ENCODE data around the gene HPX. TPM values are rescaled to one million over a fixed set of nuclear protein-coding genes. Genes with fewer than 3 reads are reported as not detected.

The HPX gene
- total RNA-seq, 6 experiments from 2014 or later: 0.29 to 0.76 (median 0.55) TPM

DNA sequence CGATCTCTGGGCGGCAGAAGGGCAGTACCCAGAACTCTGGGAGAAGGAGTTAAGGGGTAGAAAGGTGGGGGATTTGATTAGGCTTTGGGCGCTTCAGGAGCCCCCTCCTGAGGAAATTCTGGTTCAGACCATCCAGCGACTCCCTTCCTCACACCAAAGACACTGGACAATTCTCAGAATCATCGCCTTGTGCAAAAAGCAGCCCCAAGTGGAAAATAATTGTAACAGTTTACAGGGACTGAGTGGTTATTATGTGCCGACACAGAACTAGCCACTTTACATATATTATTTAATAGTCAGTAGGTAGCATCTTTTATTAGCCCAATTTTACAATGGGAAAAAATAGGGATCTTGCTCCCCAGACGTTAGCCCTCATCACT is 33.6 kb upstream of the HPX start:
- Mint-ChIP-seq H3K9me3 (no peaks in the 10 kb centered on the region), H3K27ac (peak overlapping the region; percentile 97), H3K36me3 (ENCODE audit: low read depth) (peaks cover 19% of the 10 kb centered on the region; the same call in 1 of the 2 replicates), H3K4me1 (ENCODE audit: low read depth) (peaks cover 48% of the 10 kb centered on the region), H3K4me3 (peak overlapping the region; percentile 91), H3K27me3 (ENCODE audit: insufficient read depth) (peaks cover 10% of the 10 kb centered on the region)
- peak; percentile 23 for DNase-seq
- peak; percentile 5; the same call in 1 of the 2 replicates for TF ChIP-seq CTCF (IDR thresholded peaks at IDR 0.05)

- Mint-ChIP-seq H3K27ac (peak within 1 kb of the TSS; percentile 97), H3K36me3 (ENCODE audit: low read depth) (peaks cover 12% of the 10 kb centered on the region; the same call in 1 of the 2 replicates), H3K4me1 (ENCODE audit: low read depth) (peaks cover 42% of the 10 kb centered on the region), H3K4me3 (peak within 1 kb of the TSS; percentile 96), H3K27me3 (ENCODE audit: insufficient read depth) (peaks cover 10% of the 10 kb centered on the region), H3K9me3 (no peaks in the 10 kb centered on the region)
- peak; percentile 53; the same call in 1 of the 2 replicates for TF ChIP-seq CTCF (IDR thresholded peaks at IDR 0.05)
- DNase-seq: peak; percentile 78
These were observed 32.9 kb upstream of the HPX start, which contains the start of gene TRIM3 for GRCh38 chr11:6473451-6474412. Gene TRIM3, minus strand, starts transcription at chr11:6473941. Its CDS starts 8,246 bp downstream, at chr11:6465695.

DNA sequence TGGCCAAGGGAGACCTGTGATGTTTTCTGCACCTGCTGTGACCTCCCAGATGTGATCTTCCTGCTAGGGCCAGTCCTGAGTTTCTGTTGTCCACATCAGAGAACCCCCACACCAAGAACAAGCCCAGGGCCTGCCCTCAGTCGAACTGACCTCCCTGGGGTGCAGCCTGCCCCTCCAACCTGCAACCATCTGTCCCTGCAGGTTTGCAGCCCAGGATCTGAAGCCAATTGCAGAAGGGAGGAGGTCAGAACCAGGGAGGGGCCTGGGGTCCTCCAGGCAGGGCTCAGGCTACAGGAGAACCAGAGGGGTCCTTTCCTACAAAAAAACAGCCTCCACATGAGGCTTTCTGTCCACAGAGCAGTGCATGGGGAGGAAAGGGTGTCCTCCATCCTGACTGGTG is 32.1 kb upstream of the HPX start:
- Mint-ChIP-seq H3K9me3 (no peaks in the 10 kb centered on the region), H3K27ac (peak overlapping the region; percentile 8; the same call in 1 of the 2 replicates), H3K36me3 (ENCODE audit: low read depth) (peaks cover 9% of the 10 kb centered on the region; the same call in 1 of the 2 replicates), H3K27me3 (ENCODE audit: insufficient read depth) (peaks cover 10% of the 10 kb centered on the region), H3K4me1 (ENCODE audit: low read depth) (peaks cover 42% of the 10 kb centered on the region), H3K4me3 (peak overlapping the region; percentile 96)
- TF ChIP-seq CTCF (IDR thresholded peaks at IDR 0.05): no peak
- DNase-seq: no peak

DNA sequence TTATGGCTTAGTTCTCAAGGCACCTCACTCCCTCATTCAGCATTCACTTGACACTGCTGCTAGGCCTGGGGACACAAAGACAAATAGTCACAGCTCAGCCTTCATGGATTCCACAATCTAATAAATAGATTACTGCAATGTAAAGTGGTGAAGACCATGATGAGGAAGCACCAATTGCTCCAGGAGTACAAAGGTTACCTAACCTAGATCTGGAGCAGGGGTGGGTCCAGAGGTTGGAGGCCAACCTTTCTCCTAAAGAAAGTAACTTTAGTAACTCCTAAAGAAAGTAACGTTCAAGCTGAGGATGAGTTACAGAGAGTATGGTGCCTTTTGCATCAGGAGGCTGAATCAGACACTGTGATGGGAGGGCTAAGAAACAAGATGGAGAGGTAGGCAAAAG is 28.8 kb upstream of the HPX start:
- Mint-ChIP-seq H3K27ac (no peak overlapping the region), H3K27me3 (ENCODE audit: insufficient read depth) (peaks cover 8% of the 10 kb centered on the region), H3K36me3 (ENCODE audit: low read depth) (no peaks in the 10 kb centered on the region; the same call in 1 of the 2 replicates), H3K4me1 (ENCODE audit: low read depth) (peaks cover 32% of the 10 kb centered on the region), H3K9me3 (no peaks in the 10 kb centered on the region), H3K4me3 (no peak overlapping the region)
- DNase-seq: no peak
- TF ChIP-seq CTCF (IDR thresholded peaks at IDR 0.05): no peak

GRCh38 chr11:6468712-6469495 is 28.1 kb upstream of the HPX start:
- DNase-seq: peak; percentile 15
- peaks cover 26% of the 10 kb centered on the region for H3K4me1 Mint-ChIP-seq (ENCODE audit: low read depth)
- H3K9me3 Mint-ChIP-seq: no peaks in the 10 kb centered on the region
- no peak overlapping the region for H3K4me3 Mint-ChIP-seq
- peaks cover 2% of the 10 kb centered on the region; the same call in 1 of the 2 replicates for H3K27me3 Mint-ChIP-seq (ENCODE audit: insufficient read depth)
- no peak overlapping the region for H3K27ac Mint-ChIP-seq
- no peak for TF ChIP-seq CTCF (IDR thresholded peaks at IDR 0.05)
- peaks cover 5% of the 10 kb centered on the region for H3K36me3 Mint-ChIP-seq (ENCODE audit: low read depth)
